GM19467 (cell line): Measurements from ENCODE around the gene ZNF775.

ENCODE experiments used
- ATAC-seq: cut with Tn5 transposase; IDR thresholded peaks from one replicate; pipeline ENCODE4 v1.9.1; 2021; ENCODE audit warnings: mild to moderate bottlenecking, moderate library complexity; ENCODE audit not compliant: unreplicated experiment

Gene ZNF775

DNA sequence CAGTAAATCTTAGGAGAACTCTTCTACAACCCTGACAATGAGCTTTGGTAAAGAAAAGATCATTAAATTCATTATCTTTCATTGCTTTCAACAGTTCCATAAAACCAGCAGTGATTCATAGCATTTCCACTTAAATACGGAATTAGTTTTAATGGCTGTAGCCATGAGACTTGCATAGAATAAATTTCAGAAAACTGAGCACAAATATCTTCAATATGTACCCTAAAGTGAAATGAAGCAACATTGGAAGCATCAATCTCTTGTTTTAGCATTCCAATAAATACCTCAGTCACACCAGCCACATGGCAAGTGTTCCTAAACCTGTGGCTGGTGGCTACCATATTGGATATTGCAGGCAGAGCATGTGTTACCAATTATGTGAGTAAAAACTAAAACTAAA lies 34.1 kb upstream of the ZNF775 start:
- no peak for ATAC-seq

DNA sequence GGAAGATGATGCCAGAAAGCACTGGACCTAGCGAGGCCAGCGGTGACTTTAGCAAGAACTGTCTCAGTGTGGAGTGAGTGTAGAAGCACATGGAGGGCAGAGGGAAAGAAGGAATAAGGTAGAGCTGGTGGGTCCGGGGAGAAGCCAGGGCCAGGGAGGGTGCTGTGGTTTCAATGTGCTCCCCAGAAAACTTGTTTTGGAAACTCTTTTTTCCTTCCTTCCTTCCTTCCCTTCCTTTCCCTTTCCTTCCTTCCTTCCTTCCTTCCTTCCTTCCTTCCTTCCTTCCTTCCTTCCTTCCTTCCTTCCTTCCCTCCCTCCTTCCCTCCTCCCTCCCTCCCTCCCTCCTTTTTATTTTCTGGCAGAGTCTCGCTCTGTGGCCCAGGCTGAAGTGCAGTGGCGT lies 32.2 kb upstream of the ZNF775 start:
- no peak for ATAC-seq

DNA sequence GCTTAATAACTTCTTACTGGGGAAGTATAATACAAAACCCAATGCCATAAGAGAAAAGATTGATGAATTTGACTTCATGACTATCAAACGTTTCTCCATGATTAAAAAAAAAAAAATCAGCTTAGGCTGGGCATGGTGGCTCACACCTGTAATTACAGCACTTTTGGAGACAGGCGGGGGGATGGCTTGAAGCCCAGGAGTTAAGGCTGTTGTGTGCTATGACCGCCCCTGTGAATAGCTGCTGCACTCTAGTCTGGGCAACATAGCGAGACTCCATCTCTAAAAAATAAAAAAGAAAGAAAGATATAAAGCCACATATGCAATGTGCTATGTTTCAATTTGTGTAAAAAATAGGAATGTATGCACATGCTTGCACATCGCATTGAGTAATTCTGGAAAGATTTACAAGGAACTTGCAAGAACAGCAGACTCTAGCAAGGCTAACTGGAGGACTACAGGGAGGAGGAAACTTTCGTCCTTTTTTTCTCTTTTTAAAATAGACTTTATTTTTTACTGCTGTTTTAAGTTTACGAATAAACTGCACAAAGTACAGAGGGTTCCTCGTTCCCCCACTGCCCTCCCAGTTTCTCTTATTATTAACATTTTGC lies 27.4 kb upstream of the ZNF775 start:
- no peak for ATAC-seq

DNA sequence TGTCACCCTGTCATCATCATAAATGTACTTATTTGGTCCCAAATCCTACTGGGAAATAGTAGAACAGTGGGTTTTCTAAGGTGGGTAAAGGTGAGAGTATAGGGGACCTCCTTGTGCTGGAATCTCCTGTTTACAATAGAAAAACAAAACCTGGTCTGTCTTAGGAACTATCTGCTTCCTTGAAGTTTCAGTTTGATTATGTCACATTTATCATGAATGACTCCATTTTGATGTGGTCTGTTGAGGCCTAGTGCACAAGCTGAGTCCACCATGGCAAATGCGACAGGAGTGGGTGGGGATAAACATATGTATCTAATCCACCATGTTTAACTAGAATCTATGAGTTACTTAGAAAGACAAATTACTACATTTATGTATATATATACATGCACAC lies 23.5 kb upstream of the ZNF775 start:
- no peak for ATAC-seq

DNA sequence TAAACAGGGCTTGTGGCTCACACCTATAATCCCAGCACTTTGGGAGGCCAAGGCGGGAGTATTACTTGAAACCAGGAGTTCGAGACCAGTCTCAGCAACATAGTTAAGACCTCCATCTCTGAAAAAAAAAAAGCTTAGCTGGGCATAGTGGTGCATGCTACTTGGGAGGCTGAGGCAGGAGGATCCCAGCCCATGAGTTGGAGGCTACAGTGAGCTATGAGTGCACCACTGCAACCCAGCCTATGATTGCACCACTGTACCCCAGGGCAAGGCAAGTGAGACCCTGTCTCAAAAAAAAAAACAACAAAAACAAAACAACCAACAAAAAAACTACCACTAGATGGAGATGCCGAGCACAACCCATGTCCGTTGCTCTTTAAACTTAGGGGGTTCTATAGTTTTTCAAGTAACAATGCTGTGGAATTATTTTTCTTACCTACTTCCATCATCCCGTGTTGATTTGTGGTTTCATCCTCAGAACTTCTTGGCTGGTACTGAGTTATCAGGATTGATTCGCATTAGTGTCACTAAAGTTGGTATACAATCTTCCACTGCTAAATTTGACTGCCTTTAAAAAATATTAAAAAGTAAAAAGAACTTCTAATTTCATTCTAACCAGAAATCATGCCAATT lies 22.7 kb upstream of the ZNF775 start:
- no peak for ATAC-seq

DNA sequence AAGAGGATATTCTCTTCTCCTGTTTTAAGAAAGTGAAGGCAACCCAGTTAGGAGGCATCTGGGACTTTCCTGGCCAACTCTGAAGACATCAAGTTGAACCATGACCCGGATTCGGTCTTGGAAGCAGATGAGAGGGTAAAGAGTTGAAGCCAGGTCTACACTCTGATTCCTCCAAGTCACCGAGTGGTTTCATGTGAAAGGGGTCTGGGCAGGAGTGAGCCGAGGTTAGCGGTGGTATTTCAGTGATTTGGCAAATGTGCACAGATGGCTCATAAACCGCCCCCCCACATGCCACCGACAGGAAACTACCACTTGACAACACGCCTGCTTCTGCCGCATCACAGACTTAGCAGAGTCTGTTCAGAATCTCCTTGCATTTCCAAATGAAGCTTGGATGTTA lies 21.9 kb upstream of the ZNF775 start:
- ATAC-seq, result no peak

- ATAC-seq, result no peak
Observed at GRCh38 chr7:150357771-150358427, 21.2 kb upstream of the ZNF775 start.

DNA sequence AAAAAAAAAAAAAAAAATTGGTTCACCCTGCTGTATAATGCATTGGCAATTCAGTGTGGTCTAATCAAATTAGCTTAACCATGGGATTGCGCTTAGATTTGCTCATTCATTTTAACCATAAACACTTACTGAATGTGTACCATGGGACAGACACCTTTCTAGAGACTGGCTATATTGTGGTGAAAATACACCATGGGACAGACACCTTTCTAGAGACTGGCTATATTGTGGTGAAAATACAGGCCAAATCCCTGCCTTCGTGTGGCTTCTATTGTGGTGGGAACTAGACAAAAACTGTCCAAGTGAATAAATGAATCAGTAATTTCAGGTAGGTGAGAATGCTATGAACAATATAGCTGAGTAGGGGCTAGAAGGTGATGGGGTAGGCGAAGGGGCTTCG lies 20.7 kb upstream of the ZNF775 start:
- ATAC-seq, result no peak

DNA sequence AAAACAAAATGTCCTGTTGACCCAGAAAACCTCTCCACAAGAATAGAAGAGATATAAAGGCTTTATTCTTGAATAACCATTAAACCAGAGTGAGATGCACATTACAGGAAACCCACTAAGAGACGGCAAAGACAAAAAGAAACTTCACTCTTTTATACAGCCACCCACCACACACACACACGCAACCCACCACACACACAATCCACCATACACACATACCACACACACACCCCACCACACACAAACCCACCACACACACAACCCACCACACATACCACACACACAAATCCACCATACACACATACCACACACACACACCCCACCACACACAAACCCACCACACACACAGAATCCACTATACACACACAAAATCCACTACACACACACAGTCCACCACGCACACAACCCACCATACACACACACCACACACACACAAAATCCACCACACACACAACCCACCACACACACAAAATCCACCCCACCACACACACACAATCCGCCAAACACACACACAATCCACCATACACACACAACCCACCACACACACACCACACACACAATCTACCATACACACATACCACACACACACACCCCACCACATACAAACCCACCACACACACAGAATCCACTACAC lies 20.0 kb upstream of the ZNF775 start:
- no peak for ATAC-seq

GRCh38 chr7:150359622-150360362 lies 19.3 kb upstream of the ZNF775 start:
- ATAC-seq, result no peak

- ATAC-seq, result no peak
Observed at GRCh38 chr7:150360363-150361058, 18.6 kb upstream of the ZNF775 start.

DNA sequence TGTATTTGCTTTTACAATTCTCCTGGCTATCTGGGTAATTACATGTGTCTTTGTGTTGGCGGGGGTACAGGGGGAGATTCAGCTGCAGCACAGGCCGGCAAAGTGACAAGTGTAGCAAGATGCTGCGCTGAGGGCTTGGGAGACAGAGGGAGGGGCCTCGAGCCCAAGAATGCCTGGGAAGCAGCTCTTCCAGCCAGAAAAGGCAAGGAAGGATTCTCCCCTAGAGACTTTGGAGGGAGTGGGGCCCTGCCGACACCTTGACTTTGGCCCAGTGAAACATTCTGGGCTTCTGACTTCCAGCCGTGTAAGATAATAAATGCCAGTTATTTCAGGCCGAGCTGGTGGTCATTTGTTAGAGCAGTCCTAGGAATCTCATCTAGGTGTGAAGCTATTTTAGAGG lies 17.7 kb upstream of the ZNF775 start:
- no peak for ATAC-seq

DNA sequence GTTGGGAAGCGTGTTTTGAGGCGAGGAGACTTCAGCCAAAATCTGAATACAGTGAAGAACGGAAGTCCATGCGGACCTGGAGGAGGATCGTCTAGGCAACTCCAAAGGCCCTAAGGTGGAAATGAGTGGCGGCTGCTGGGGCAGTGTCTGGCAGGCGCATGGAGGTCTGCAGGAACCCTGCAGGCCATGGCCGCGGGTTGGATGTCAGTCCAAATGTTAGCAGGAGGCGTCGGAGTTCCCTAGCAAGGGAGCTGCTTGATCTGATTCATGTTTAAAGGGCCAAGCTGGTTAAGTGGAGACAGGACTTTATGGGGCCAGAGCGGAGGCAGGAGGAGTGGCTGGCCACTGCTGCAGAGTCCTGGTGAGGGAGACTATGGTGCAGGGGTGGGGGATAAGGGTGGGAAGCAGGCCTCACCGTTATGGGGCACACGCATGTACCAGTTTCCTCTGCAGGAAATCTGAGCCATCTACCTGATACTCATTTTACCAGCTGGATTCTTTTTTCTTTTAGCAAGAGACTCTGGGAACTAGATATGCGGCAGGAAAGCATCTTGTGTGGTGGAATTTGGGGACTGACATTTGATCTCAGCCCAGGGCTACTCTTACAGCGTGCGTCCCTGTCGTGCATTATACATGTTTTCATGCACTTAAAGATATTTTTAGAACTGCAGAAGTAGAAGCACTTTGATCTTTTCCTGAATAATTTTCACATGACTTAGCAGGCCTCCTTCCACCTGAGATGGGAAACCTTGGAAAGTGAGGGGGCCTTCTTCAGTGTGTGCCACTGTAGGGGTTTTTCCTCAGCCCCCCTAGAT lies 17.1 kb upstream of the ZNF775 start:
- no peak for ATAC-seq

DNA sequence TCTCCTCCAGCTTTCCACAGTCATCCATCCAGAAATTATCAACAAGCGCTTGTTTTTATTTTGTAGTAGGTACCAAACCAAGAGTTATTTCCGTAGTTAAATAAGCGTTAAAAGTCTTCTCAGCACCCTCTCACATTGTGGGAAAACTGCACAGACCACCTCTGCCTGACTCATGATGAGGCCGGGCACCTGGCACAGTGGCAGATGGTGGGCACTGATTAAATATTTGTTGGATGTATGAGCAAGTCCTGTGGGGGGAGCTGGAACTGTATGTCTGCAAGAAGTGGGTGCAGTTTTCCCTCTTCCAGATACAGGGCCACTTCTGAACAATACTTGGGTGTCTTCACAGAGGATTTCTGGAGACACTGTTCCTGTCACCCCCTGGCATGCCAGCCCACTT lies 15.8 kb upstream of the ZNF775 start:
- no peak for ATAC-seq

- no peak for ATAC-seq
Observed at GRCh38 chr7:150363872-150364271, 15.3 kb upstream of the ZNF775 start.

GRCh38 chr7:150365194-150365593 lies 13.9 kb upstream of the ZNF775 start:
- ATAC-seq, result no peak

DNA sequence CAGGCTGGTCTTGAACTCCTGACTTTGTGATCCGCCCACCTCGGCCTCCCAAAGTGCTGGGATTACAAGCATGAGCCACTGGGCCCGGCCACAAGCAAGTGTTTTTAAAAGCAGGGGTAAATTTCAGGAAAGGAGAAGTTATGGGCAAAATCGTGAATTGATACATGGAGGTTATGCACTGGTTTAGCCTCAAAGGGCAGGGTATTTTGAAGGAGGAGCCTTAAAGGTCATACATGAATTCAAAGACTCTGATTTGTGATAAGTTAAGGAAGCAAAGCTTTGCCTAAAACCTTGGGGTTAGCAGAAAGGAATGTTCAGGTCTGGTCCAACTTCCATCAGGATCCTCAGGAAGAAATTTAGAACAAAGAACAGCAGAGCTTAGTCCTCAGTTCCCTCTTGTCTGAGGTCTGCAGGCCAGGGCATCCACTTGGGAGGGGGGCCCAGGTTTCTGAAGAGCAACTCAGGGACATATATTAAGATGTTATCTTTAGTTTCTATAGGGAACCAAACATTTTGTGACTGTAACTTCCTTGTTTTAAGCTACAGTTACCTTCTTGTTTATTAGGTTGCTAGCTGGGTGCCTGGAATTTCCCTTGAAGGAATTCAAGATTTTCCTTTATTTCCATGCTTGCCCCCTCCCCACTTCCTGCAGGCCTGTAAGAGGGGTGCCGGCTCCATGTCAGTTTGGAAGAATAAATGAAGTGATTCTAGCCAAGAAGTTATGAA lies 13.3 kb upstream of the ZNF775 start:
- no peak for ATAC-seq

- ATAC-seq, result no peak
Observed at GRCh38 chr7:150367677-150368095, 11.4 kb upstream of the ZNF775 start.
